Smooth muscle cell (in vitro differentiated cells): ENCODE results near the gene C11orf21. TPM values are rescaled to one million over a fixed set of nuclear protein-coding genes. Genes with fewer than 3 reads are reported as not detected.
"Not testable (repeated sequence)": the region's sequence is repeated elsewhere in the genome, so short reads cannot be mapped to it uniquely, and the experiment has no call there.

Source experiments
- DNase-seq: peaks from one replicate; lab custom pipeline; 2025; ENCODE audit not compliant: unreplicated experiment; lab: John Stamatoyannopoulos, UW
- H2AFZ ChIP-seq: fragments of 200-600 bp; sonication (generic); 2 replicates; pipeline ENCODE4 v1.6.0; 2016; ENCODE audit warnings: antibody characterized with exemption, low read depth, mild to moderate bottlenecking
- H3F3A ChIP-seq: fragments of 200-600 bp; sonication (generic); 2 replicates; pipeline ENCODE4 v1.6.0; 2017; ENCODE audit warnings: antibody characterized with exemption, low read depth
- H3K27ac ChIP-seq: fragments of 200-600 bp; sonication (generic); 2 replicates; pipeline ENCODE4 v1.5.1; 2016; ENCODE audit warnings: low read depth, mild to moderate bottlenecking
- H3K27me3 ChIP-seq: fragments of 200-600 bp; sonication (generic); 2 replicates; pipeline ENCODE4 v1.6.1; 2016; ENCODE audit warnings: low read depth, mild to moderate bottlenecking
- H3K36me3 ChIP-seq: fragments of 200-600 bp; sonication (generic); 2 replicates; pipeline ENCODE4 v1.5.1; 2016; ENCODE audit warnings: low read depth
- H3K4me1 ChIP-seq: fragments of 200-600 bp; sonication (generic); 2 replicates; pipeline ENCODE4 v1.5.1; 2016; ENCODE audit warnings: low read depth
- H3K4me2 ChIP-seq: fragments of 200-600 bp; sonication (generic); 2 replicates; pipeline ENCODE4 v1.6.0; 2016; ENCODE audit warnings: mild to moderate bottlenecking
- H3K4me3 ChIP-seq: fragments of 200-600 bp; sonication (generic); 2 replicates; pipeline ENCODE4 v1.5.1; 2016; ENCODE audit warnings: mild to moderate bottlenecking
- H3K79me2 ChIP-seq: fragments of 200-600 bp; sonication (generic); 2 replicates; pipeline ENCODE4 v1.6.0; 2016; ENCODE audit warnings: low read depth, mild to moderate bottlenecking
- H3K9ac ChIP-seq: fragments of 200-600 bp; sonication (generic); 2 replicates; pipeline ENCODE4 v1.6.0; 2016; ENCODE audit warnings: low read depth
- H3K9me3 ChIP-seq: fragments of 200-600 bp; sonication (generic); replicated peaks from 2 replicates; pipeline ENCODE4 v1.5.1; 2016; ENCODE audit warnings: low read depth
- H4K20me1 ChIP-seq: fragments of 200-600 bp; sonication (generic); 2 replicates; pipeline ENCODE4 v1.6.0; 2016; ENCODE audit warnings: low read depth
- WGBS: methylation state at CpG from one replicate; pipeline ENCODE4 v1.1.7; 2016; ENCODE audit warnings: low lambda C conversion rate; 5-methylcytosine and 5-hydroxymethylcytosine counted together
- polyA plus RNA-seq: library from polyadenylated mRNA; unstranded; fragments of >200 nt; fragmentation: Nextera tagmentation; extraction: Ambion mirVana; gene quantifications from 2 replicates; pipeline ENCODE4 v1.2.1, GENCODE V29; 2016
- total RNA-seq: library from RNA; depleted of rRNA; stranded (reverse); fragments of >200 nt; gene quantifications from 2 replicates; pipeline ENCODE4 v1.2.3, GENCODE V29; 2014
- TF ChIP-seq, protein P1 (sequence below): fragments of 200-600 bp; sonication (generic); IDR thresholded peaks from 2 replicates; pipeline ENCODE4 v1.5.1; 2017; ENCODE audit warnings: borderline replicate concordance, mild to moderate bottlenecking, antibody characterized with exemption; ENCODE audit not compliant: insufficient read depth, poor library complexity, severe bottlenecking

Gene C11orf21
- total and polyA plus RNA-seq, 2 experiments from 2014 or later: not detected

GRCh38 chr11:2287091-2287490, 14.6 kb downstream of the C11orf21 start:
- 74% methylated on average over 16 of the region's 16 CpGs for WGBS
- Histone ChIP-seq H3K4me2 (no peak overlapping the region), H3K9me3 (no peaks in the 10 kb centered on the region), H3F3A (no peaks in the 10 kb centered on the region), H3K9ac (no peak overlapping the region), H3K36me3 (no peaks in the 10 kb centered on the region), H3K27me3 (peaks cover 5% of the 10 kb centered on the region), H3K79me2 (no peaks in the 10 kb centered on the region), H3K4me3 (no peak overlapping the region), H2AFZ (no peak overlapping the region), H3K4me1 (no peaks in the 10 kb centered on the region), H3K27ac (no peak overlapping the region), H4K20me1 (no peaks in the 10 kb centered on the region)
- TF ChIP-seq, protein P1, sequence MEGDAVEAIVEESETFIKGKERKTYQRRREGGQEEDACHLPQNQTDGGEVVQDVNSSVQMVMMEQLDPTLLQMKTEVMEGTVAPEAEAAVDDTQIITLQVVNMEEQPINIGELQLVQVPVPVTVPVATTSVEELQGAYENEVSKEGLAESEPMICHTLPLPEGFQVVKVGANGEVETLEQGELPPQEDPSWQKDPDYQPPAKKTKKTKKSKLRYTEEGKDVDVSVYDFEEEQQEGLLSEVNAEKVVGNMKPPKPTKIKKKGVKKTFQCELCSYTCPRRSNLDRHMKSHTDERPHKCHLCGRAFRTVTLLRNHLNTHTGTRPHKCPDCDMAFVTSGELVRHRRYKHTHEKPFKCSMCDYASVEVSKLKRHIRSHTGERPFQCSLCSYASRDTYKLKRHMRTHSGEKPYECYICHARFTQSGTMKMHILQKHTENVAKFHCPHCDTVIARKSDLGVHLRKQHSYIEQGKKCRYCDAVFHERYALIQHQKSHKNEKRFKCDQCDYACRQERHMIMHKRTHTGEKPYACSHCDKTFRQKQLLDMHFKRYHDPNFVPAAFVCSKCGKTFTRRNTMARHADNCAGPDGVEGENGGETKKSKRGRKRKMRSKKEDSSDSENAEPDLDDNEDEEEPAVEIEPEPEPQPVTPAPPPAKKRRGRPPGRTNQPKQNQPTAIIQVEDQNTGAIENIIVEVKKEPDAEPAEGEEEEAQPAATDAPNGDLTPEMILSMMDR: no peak
- DNase-seq: no peak

- WGBS: 93% methylated on average over 13 of the region's 13 CpGs
- H3K79me2 ChIP-seq, H3K4me1 ChIP-seq, H3K9me3 ChIP-seq, H2AFZ ChIP-seq, H4K20me1 ChIP-seq, H3K4me2 ChIP-seq, DNase-seq, H3K36me3 ChIP-seq, H3K27me3 ChIP-seq, H3K27ac ChIP-seq, H3F3A ChIP-seq, H3K4me3 ChIP-seq, H3K9ac ChIP-seq: not testable (repeated sequence)
Measured at GRCh38 chr11:2286350-2286749, 15.4 kb downstream of the C11orf21 start.

GRCh38 chr11:2280208-2280607, 21.5 kb downstream of the C11orf21 start:
- H3K4me3 ChIP-seq: no peak overlapping the region
- H3K4me2 ChIP-seq: no peak overlapping the region
- H3F3A ChIP-seq: no peaks in the 10 kb centered on the region
- no peak overlapping the region for H2AFZ ChIP-seq
- no peaks in the 10 kb centered on the region for H3K9me3 ChIP-seq
- H3K27me3 ChIP-seq: peaks cover 26% of the 10 kb centered on the region
- H3K36me3 ChIP-seq: no peaks in the 10 kb centered on the region
- no peaks in the 10 kb centered on the region for H3K4me1 ChIP-seq
- TF ChIP-seq, protein P1: no peak
- no peak for DNase-seq
- WGBS: 75% methylated on average over 2 of the region's 2 CpGs
- no peaks in the 10 kb centered on the region for H4K20me1 ChIP-seq
- H3K27ac ChIP-seq: no peak overlapping the region
- no peaks in the 10 kb centered on the region for H3K79me2 ChIP-seq
- H3K9ac ChIP-seq: no peak overlapping the region

DNA sequence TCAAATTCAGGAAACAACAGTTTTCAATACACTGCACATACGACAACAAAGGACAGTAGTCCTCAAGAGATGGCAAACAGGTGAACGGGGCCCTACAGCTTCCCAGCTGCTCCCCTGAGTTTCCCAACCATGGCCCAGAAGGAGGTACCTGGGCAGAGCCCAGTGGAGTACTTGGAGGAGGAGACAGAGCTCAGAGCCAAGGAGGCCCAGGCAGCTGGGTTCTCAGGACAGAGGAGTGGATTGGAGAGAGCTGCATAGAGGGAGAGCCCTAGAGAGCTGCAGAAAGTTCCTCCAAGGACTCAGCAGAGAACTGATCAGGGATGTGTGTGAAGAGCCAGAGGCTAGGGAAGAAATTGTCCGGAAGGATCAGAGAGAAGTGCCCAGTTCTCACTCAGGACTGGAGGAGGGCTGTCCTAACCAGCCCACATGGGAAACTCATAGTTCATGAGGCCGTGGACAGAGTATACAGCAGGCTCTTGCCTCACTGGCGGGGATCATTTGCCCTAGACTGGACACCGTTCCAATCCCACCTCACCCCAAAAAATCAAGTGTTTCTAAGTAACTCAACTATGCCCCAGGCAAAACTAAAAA, 23.7 kb downstream of the C11orf21 start:
- no peak for DNase-seq
- no peak overlapping the region for H3K4me2 ChIP-seq
- TF ChIP-seq, protein P1: no peak
- H3K4me3 ChIP-seq: no peak overlapping the region
- H3K27me3 ChIP-seq: peaks cover 41% of the 10 kb centered on the region
- no peaks in the 10 kb centered on the region for H3K4me1 ChIP-seq
- no peak overlapping the region for H3K27ac ChIP-seq
- H3K79me2 ChIP-seq: no peaks in the 10 kb centered on the region
- H4K20me1 ChIP-seq: no peaks in the 10 kb centered on the region
- WGBS: 83% methylated on average over 6 of the region's 6 CpGs
- no peaks in the 10 kb centered on the region for H3K36me3 ChIP-seq
- no peaks in the 10 kb centered on the region for H3K9me3 ChIP-seq
- H2AFZ ChIP-seq: no peak overlapping the region
- no peaks in the 10 kb centered on the region for H3F3A ChIP-seq
- no peak overlapping the region for H3K9ac ChIP-seq
